HG03354 (cell line): ENCODE results near the gene SHQ1.

Experiments
- ATAC-seq: cut with Tn5 transposase; IDR thresholded peaks from one replicate; pipeline ENCODE4 v1.9.1; 2021; ENCODE audit warnings: mild to moderate bottlenecking; ENCODE audit not compliant: unreplicated experiment, poor library complexity, severe bottlenecking

Gene SHQ1

GRCh38 chr3:72860053-72860452 is 11.8 kb upstream of the SHQ1 start:
- ATAC-seq: no peak

GRCh38 chr3:72855001-72855400 is 6.8 kb upstream of the SHQ1 start:
- no peak for ATAC-seq

GRCh38 chr3:72848703-72849081 is 447 bp upstream of the SHQ1 start:
- peak; percentile 40 for ATAC-seq

- ATAC-seq: no peak
These were observed 963 bp downstream of the SHQ1 start for GRCh38 chr3:72847282-72847681.

- no peak for ATAC-seq
These were observed 2.1 kb downstream of the SHQ1 start for GRCh38 chr3:72846166-72846565.

GRCh38 chr3:72844436-72844993 is 3.7 kb downstream of the SHQ1 start:
- ATAC-seq: no peak

GRCh38 chr3:72839057-72839456 is 9.2 kb downstream of the SHQ1 start:
- ATAC-seq: no peak

- no peak for ATAC-seq
These were observed 11.3 kb downstream of the SHQ1 start for GRCh38 chr3:72836923-72837322.

- no peak for ATAC-seq
These were observed 11.8 kb downstream of the SHQ1 start for GRCh38 chr3:72836416-72836815.

GRCh38 chr3:72830452-72831223 is 17.6 kb downstream of the SHQ1 start:
- no peak for ATAC-seq

GRCh38 chr3:72829701-72830100 is 18.5 kb downstream of the SHQ1 start:
- no peak for ATAC-seq

GRCh38 chr3:72821161-72821781 is 27.0 kb downstream of the SHQ1 start:
- ATAC-seq: peak; percentile 32

- no peak for ATAC-seq
These were observed 27.8 kb downstream of the SHQ1 start for GRCh38 chr3:72820415-72820814.

GRCh38 chr3:72818905-72819304 is 29.3 kb downstream of the SHQ1 start:
- ATAC-seq: no peak

- ATAC-seq: no peak
These were observed 30.0 kb downstream of the SHQ1 start for GRCh38 chr3:72818092-72818773.

GRCh38 chr3:72816862-72817355 is 31.3 kb downstream of the SHQ1 start:
- ATAC-seq: peak; percentile 73

- peak; percentile 78 for ATAC-seq
These were observed 33.9 kb downstream of the SHQ1 start for GRCh38 chr3:72814308-72814707.

GRCh38 chr3:72812201-72812600 is 36.0 kb downstream of the SHQ1 start:
- no peak for ATAC-seq

GRCh38 chr3:72811571-72811970 is 36.7 kb downstream of the SHQ1 start:
- ATAC-seq: no peak

GRCh38 chr3:72810659-72811434 is 37.4 kb downstream of the SHQ1 start:
- no peak for ATAC-seq
